Mesendoderm (in vitro differentiated cells): Measurements from ENCODE around the gene MARK3.
"Not testable (repeated sequence)": the region's sequence is repeated elsewhere in the genome, so short reads cannot be mapped to it uniquely, and the experiment has no call there.

Experiments used
- DNase-seq: peaks from one replicate; pipeline ENCODE4 v3.0.0; 2013
- H2AK5ac ChIP-seq: 2 replicates; pipeline ENCODE4 v1.6.1; 2013; ENCODE audit warnings: low read length, inconsistent platforms
- H2BK120ac ChIP-seq: 2 replicates; pipeline ENCODE4 v1.6.1; 2013; ENCODE audit warnings: low read depth, mild to moderate bottlenecking, low read length, moderate library complexity, mixed read lengths
- H2BK15ac ChIP-seq: replicated peaks from 2 replicates; pipeline ENCODE4 v1.6.1; 2013; ENCODE audit warnings: low read depth, mild to moderate bottlenecking, moderate library complexity
- H2BK5ac ChIP-seq: 2 replicates; pipeline ENCODE4 v1.6.1; 2013; ENCODE audit warnings: low read length, inconsistent platforms
- H3K18ac ChIP-seq: 2 replicates; pipeline ENCODE4 v1.6.1; 2013; ENCODE audit warnings: mild to moderate bottlenecking, low read length, mixed read lengths
- H3K23ac ChIP-seq: one replicate; pipeline ENCODE4 v1.6.1; 2013; ENCODE audit warnings: low read length
- H3K27ac ChIP-seq: 2 replicates; pipeline ENCODE4 v1.5.1; 2013; ENCODE audit warnings: low read depth, mild to moderate bottlenecking, inconsistent platforms, low read length, moderate library complexity
- H3K27me3 ChIP-seq: 2 replicates; pipeline ENCODE4 v1.6.1; 2013; ENCODE audit warnings: low read length, control low read depth, mild to moderate bottlenecking, inconsistent platforms; ENCODE audit not compliant: insufficient read depth, poor library complexity
- H3K36me3 ChIP-seq: 2 replicates; pipeline ENCODE4 v1.6.1; 2013; ENCODE audit warnings: low read length, inconsistent platforms; ENCODE audit not compliant: control insufficient read depth, insufficient read depth
- H3K4ac ChIP-seq: one replicate; pipeline ENCODE4 v1.6.1; 2013; ENCODE audit warnings: low read depth, mild to moderate bottlenecking, low read length, moderate library complexity
- H3K4me1 ChIP-seq: 2 replicates; pipeline ENCODE4 v1.6.1; 2013; ENCODE audit warnings: low read depth, low read length, inconsistent platforms; ENCODE audit not compliant: control insufficient read depth
- H3K4me2 ChIP-seq: 2 replicates; pipeline ENCODE4 v1.6.1; 2013; ENCODE audit warnings: low read length
- H3K4me3 ChIP-seq: 2 replicates; pipeline ENCODE4 v1.5.1; 2013; ENCODE audit warnings: mild to moderate bottlenecking, low read length
- H3K56ac ChIP-seq: one replicate; pipeline ENCODE4 v1.6.1; 2013; ENCODE audit warnings: low read length
- H3K79me1 ChIP-seq: 2 replicates; pipeline ENCODE4 v1.6.1; 2013; ENCODE audit warnings: low read length, inconsistent platforms
- H3K79me2 ChIP-seq: 2 replicates; pipeline ENCODE4 v1.6.1; 2013; ENCODE audit warnings: mild to moderate bottlenecking, low read length; ENCODE audit not compliant: control insufficient read depth, insufficient read depth
- H3K9ac ChIP-seq: 2 replicates; pipeline ENCODE4 v1.6.1; 2013; ENCODE audit warnings: low read length, inconsistent platforms
- H4K5ac ChIP-seq: one replicate; pipeline ENCODE4 v1.6.1; 2013; ENCODE audit warnings: low read length
- H4K8ac ChIP-seq: one replicate; pipeline ENCODE4 v1.6.1; 2013; ENCODE audit warnings: low read depth, mild to moderate bottlenecking, control low read depth, low read length, moderate library complexity
- WGBS: extraction: QIAGEN DNeasy Blood & Tissue Kit; methylation state at CpG from one replicate; pipeline ENCODE4 v1.1.7; 2013; ENCODE audit warnings: low lambda C conversion rate, missing lambda C conversion rate; ENCODE audit not compliant: insufficient coverage; ENCODE audit errors: extremely low coverage; 5-methylcytosine and 5-hydroxymethylcytosine counted together

Gene MARK3

DNA sequence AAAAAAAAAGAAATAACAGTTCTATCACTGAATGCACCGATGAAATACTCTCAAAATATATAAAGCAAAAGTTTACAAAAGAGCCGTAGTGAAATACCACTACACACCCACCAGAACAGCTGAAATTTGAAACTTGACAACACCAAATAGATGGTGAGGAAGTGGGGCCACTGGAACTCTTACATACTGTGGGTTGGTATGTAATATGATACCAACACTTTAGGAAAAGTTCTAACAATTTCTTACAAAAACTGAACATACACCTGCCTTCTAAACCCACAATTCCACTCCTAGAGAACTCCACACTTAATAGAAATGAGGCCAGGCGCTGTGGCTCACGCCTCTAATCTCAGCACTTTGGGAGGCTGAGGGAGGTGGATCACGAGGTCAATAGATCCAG lies 37.1 kb upstream of the MARK3 start:
- Histone ChIP-seq H3K23ac (no peak overlapping the region), H3K56ac (no peak overlapping the region), H2BK120ac (no peak overlapping the region), H3K79me1 (no peaks in the 10 kb centered on the region), H3K36me3 (peaks cover 5% of the 10 kb centered on the region), H3K4me3 (no peak overlapping the region), H3K9ac (no peak overlapping the region), H3K4ac (no peak overlapping the region), H4K8ac (no peak overlapping the region), H3K27me3 (no peaks in the 10 kb centered on the region), H3K18ac (no peak overlapping the region), H3K79me2 (no peaks in the 10 kb centered on the region), H3K4me2 (no peak overlapping the region), H4K5ac (no peak overlapping the region), H3K4me1 (no peaks in the 10 kb centered on the region), H3K27ac (no peak overlapping the region), H2BK15ac (no peak overlapping the region), H2AK5ac (no peak overlapping the region), H2BK5ac (no peak overlapping the region)
- no CpG with 5 or more reads among the region's 5 CpGs for WGBS
- DNase-seq, result no peak

DNA sequence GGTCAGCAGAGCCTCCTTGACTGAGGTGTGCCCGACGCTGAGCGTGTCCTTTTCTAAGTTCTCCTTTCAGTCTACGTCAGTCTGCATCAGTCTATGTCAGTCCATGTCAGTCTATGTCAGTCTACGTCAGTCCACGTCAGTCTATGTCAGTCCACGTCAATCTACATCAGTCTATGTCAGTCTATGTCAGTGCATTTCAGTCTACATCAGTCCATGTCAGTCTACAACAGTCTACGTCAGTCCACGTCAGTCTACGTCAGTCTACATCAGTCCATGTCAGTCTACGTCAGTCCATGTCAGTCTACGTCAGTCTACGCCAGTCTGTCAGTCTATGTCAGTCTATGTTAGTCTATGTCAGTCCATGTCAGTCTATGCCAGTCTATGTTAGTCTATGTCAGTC lies 35.2 kb upstream of the MARK3 start:
- no peak for DNase-seq
- Histone ChIP-seq H3K4ac (no peak overlapping the region), H3K79me1 (no peaks in the 10 kb centered on the region), H3K18ac (no peak overlapping the region), H2BK15ac (no peak overlapping the region), H2BK5ac (no peak overlapping the region), H3K4me3 (no peak overlapping the region), H4K5ac (no peak overlapping the region), H2BK120ac (no peak overlapping the region), H3K4me1 (no peaks in the 10 kb centered on the region), H3K27ac (no peak overlapping the region), H3K56ac (no peak overlapping the region), H2AK5ac (no peak overlapping the region), H3K79me2 (no peaks in the 10 kb centered on the region), H3K36me3 (no peaks in the 10 kb centered on the region), H3K23ac (no peak overlapping the region), H3K27me3 (no peaks in the 10 kb centered on the region), H3K9ac (no peak overlapping the region), H4K8ac (no peak overlapping the region), H3K4me2 (no peak overlapping the region)
- no CpG with 5 or more reads among the region's 13 CpGs for WGBS

DNA sequence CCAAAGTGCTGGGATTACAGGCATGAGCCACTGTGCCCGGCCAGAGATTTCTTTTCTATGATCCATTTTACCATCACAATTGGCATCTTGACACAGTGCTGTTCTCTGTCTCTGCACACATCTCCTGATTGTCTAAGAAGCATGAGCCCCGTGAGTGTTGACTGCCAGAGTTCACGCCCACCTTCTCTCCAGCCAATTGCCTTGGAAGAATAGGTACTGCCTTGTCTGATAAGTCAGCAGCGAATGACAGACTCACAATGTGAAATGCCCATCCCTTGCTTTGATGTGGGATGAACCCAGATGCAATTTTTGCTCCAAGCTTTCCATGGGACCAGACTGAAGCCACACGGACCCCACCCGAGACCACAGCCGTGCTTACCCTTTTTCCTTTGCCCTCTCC lies 31.9 kb upstream of the MARK3 start:
- H3K27me3 ChIP-seq, result no peaks in the 10 kb centered on the region
- H3K23ac ChIP-seq, result no peak overlapping the region
- no peaks in the 10 kb centered on the region for H3K4me1 ChIP-seq
- H3K56ac ChIP-seq, result no peak overlapping the region
- H3K4ac ChIP-seq, result no peak overlapping the region
- no peaks in the 10 kb centered on the region for H3K79me1 ChIP-seq
- no peak overlapping the region for H3K4me3 ChIP-seq
- no peak overlapping the region for H2BK5ac ChIP-seq
- no CpG with 5 or more reads among the region's 7 CpGs for WGBS
- H2AK5ac ChIP-seq, result no peak overlapping the region
- no peak overlapping the region for H2BK120ac ChIP-seq
- H3K4me2 ChIP-seq, result no peak overlapping the region
- no peaks in the 10 kb centered on the region for H3K36me3 ChIP-seq
- no peaks in the 10 kb centered on the region for H3K79me2 ChIP-seq
- no peak overlapping the region for H4K5ac ChIP-seq
- no peak overlapping the region for H3K9ac ChIP-seq
- no peak overlapping the region for H4K8ac ChIP-seq
- no peak overlapping the region for H2BK15ac ChIP-seq
- DNase-seq, result no peak
- H3K27ac ChIP-seq, result no peak overlapping the region
- no peak overlapping the region for H3K18ac ChIP-seq

DNA sequence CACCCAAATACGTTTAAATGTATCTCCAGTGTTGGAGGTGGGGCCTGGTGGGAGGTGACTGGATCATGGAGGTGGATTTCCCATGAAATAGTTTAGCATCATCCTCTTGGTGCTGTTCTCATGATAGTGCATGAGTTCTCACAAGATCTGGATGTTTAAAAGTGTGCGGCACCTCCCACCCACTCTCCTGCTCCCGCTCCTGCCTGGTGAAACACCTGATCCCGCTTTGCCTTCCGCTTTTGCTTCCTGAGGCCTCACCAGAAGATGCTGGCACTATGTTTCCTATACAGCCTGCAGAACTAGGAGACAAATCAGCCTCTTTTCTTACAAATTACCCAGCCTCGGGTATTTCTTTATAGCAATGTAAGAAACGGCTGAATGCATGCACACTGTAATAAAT lies 31.1 kb upstream of the MARK3 start:
- Histone ChIP-seq H3K36me3 (no peaks in the 10 kb centered on the region), H3K4me3 (no peak overlapping the region), H4K5ac (no peak overlapping the region), H3K27me3 (no peaks in the 10 kb centered on the region), H3K4me2 (no peak overlapping the region), H3K4me1 (no peaks in the 10 kb centered on the region), H3K79me1 (no peaks in the 10 kb centered on the region), H3K9ac (no peak overlapping the region), H3K27ac (no peak overlapping the region), H3K56ac (no peak overlapping the region), H3K18ac (no peak overlapping the region), H2AK5ac (no peak overlapping the region), H2BK15ac (no peak overlapping the region), H2BK5ac (no peak overlapping the region), H3K23ac (no peak overlapping the region), H2BK120ac (no peak overlapping the region), H4K8ac (no peak overlapping the region), H3K4ac (no peak overlapping the region), H3K79me2 (no peaks in the 10 kb centered on the region)
- no peak for DNase-seq
- WGBS, result no CpG with 5 or more reads among the region's 7 CpGs

DNA sequence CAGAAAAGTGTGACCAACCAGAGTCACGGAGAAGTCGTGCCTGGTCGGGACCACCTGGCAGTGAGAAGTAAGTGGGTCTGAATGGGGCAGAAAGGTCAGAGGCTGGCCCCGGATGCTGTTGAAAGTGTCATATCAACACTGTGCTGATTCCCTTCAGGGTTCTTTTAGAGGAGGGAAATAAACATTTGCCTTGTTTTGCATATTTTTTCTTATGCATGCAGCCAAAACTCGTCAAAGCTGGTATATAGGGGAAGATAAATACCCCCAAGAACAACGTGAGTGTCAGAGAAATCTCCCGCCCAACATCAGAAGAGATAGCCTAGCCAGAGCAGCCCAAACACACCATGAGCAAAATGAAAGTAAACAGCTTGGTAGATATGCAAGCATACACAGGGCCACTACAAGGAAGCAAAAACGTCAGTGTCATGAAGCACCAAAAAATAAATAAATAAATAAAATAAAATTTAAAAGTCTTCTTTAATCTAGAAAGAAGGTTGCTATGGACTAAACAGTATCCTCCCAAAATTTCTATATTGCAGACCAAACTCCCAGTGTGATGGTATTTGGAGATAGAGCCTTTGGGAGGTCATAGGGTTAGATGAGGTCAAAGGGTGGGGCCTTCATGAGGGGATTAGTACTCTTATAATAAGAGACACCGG lies 29.1 kb upstream of the MARK3 start:
- no peak overlapping the region for H3K27ac ChIP-seq

DNA sequence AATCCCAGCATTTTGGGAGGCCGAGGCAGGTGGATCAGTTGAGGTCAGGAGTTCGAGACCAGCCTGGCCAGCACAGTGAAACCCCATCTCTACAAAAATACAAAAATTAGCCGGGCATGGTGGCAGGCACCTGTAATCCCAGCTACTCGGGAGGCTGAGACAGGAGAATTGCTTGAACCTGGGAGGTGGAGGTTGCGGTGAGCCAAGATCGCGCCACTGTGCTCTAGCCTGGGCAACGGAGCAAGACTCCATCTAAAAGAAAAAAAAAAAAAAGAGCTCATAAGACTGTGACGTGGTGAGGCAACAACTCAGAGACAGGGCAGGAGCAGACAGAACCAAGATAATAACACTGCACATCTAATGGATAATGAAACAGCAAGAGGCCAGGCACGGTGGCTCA lies 27.7 kb upstream of the MARK3 start:
- H2BK120ac ChIP-seq, H4K5ac ChIP-seq, H2BK15ac ChIP-seq, H4K8ac ChIP-seq, H3K4me3 ChIP-seq, H3K4me2 ChIP-seq, H3K18ac ChIP-seq, H2BK5ac ChIP-seq, H3K79me1 ChIP-seq, H3K4me1 ChIP-seq, H3K27ac ChIP-seq, H2AK5ac ChIP-seq, H3K23ac ChIP-seq, H3K27me3 ChIP-seq, H3K4ac ChIP-seq, H3K56ac ChIP-seq, DNase-seq, H3K36me3 ChIP-seq, H3K79me2 ChIP-seq, H3K9ac ChIP-seq: not testable (repeated sequence)
- no CpG with 5 or more reads among the region's 10 CpGs for WGBS

More for the DNA sequence above, 29.1 kb upstream of the MARK3 start:
- no peak overlapping the region for H2BK15ac ChIP-seq
- no peak overlapping the region for H3K18ac ChIP-seq
- no peak overlapping the region for H4K8ac ChIP-seq
- H3K4ac ChIP-seq, result no peak overlapping the region
- no peak overlapping the region for H3K56ac ChIP-seq
- no peak overlapping the region for H3K4me3 ChIP-seq
- H3K27me3 ChIP-seq, result no peaks in the 10 kb centered on the region
- no peaks in the 10 kb centered on the region for H3K79me1 ChIP-seq
- no CpG with 5 or more reads among the region's 9 CpGs for WGBS
- no peak overlapping the region for H4K5ac ChIP-seq
- DNase-seq, result no peak
- no peak overlapping the region for H2BK5ac ChIP-seq
- H2AK5ac ChIP-seq, result no peak overlapping the region
- no peak overlapping the region for H2BK120ac ChIP-seq
- H3K4me2 ChIP-seq, result no peak overlapping the region
- H3K9ac ChIP-seq, result no peak overlapping the region
- H3K23ac ChIP-seq, result no peak overlapping the region
- H3K79me2 ChIP-seq, result no peaks in the 10 kb centered on the region
- H3K4me1 ChIP-seq, result no peaks in the 10 kb centered on the region
- no peaks in the 10 kb centered on the region for H3K36me3 ChIP-seq
